GM18505 (cell line): ENCODE results near the gene TPD52L2.

Experiments used
- ATAC-seq: cut with Tn5 transposase; IDR thresholded peaks from one replicate; pipeline ENCODE4 v1.9.1; 2021; ENCODE audit not compliant: unreplicated experiment
- POLR2A ChIP-seq: IDR thresholded peaks from 4 replicates; pipeline ENCODE4 v1.6.1; 2011; ENCODE audit warnings: borderline replicate concordance; ENCODE audit not compliant: insufficient read depth, insufficient read length; ENCODE audit errors: extremely low read depth

The TPD52L2 gene

DNA sequence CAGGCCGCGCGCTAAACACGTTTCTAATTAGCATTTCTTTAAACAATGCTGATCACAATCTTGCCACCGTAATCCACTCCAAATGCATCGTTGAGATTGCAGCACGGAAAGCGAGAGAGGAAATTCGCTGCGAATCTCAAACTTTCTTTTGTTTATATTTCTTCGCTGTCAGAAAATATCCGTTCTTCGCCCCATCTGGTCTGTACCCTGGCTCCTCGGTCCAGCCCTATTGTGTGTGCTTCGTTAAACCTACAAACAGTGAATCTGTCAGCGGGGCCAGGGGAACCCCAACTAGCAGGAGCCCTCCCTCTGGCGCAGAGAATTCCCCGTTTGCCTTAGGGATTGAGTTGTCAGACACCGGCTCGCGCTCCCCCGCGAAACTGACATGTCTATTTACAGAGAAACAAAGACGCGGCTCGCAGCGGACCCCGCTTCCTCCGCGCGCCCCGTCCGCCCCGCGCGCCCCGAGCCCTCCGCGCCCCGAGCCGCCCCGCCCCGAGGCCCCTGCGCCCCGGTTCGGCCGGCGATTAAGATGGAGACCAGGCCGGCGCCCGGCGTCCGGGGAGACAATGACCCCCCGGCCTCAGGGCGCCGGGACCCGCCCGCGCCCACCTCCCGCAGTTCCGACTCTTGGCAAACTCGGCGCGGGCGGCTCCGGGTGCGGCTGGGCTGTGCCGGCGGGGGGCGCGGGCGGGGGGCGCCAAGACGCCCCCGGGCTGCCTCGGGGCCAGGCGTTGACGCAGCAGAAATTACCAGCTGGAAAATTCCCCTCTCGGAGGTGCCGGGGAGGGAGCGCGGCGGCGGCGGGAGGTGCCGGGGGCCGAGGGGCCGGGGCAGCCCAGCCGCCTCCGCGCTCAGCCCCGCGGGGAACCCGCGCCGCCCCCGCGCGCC is 34.9 kb upstream of the TPD52L2 start:
- no peak for TF ChIP-seq POLR2A
- ATAC-seq: peak; percentile 4

DNA sequence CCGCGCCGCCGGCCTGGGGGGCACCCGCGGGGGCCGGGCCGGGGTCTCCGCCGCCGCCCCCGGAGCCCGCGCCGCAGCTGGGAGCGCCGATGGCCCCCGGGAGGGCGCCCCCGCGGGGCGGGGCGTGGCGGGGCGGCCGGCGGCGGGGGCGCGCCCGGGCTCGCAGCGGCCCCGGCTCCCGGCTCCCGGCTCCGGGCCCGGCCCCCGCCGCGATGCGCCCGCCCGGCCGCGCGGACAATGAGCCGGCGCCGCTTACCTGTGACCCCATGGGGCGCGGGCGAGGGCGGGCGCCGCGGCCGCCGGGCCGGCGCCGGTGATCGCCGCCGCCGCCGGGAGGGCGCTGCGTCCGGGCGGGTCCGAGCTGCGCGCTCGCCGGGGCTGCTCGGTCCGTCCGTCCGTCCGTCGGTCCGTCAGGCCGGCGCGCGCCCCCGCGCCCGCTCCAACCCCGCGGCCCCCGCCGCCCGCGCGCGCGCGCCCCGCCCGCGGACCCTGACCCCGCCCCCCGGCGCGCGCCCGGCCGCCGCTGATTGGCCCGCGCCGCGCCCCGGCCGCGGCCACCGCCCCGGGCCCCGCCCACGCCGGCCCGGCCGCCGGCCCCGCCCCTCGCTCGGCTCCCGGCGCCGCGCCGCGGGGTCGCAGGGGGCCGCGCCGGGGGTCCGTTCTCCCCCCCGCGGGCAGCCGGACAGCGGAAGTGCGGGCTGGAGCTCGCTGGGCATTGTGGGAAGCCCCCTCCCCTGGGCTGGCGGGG is 34.1 kb upstream of the TPD52L2 start, which contains the start of gene ZBTB46:
TSS of gene ZBTB46 (minus strand) at position 424 of the 748 bp plus-strand sequence. CDS start 40,507 bp downstream, outside the sequence.
- ATAC-seq: peak; percentile 46

DNA sequence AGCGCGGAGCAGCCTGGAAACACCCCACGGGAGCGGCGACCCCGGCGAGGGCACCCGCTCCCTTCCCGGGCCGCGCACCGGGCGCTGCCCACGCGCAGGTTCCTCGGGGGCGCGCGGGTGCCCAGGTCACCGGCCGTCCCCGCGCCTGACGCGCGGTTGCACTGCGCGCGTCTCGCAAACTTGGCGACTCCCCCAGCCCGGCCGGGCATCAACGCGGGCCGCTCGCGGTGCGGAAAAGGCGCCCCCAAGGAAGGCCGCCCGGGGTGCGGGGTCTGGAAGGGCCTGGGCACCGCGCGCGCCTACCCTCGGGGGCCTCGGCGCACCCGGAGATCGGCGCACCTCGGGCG is 33.5 kb upstream of the TPD52L2 start:
- peak; percentile 17 for ATAC-seq

More for the DNA sequence above, 34.1 kb upstream of the TPD52L2 start, which contains the start of gene ZBTB46:
- TF ChIP-seq POLR2A: no peak

DNA sequence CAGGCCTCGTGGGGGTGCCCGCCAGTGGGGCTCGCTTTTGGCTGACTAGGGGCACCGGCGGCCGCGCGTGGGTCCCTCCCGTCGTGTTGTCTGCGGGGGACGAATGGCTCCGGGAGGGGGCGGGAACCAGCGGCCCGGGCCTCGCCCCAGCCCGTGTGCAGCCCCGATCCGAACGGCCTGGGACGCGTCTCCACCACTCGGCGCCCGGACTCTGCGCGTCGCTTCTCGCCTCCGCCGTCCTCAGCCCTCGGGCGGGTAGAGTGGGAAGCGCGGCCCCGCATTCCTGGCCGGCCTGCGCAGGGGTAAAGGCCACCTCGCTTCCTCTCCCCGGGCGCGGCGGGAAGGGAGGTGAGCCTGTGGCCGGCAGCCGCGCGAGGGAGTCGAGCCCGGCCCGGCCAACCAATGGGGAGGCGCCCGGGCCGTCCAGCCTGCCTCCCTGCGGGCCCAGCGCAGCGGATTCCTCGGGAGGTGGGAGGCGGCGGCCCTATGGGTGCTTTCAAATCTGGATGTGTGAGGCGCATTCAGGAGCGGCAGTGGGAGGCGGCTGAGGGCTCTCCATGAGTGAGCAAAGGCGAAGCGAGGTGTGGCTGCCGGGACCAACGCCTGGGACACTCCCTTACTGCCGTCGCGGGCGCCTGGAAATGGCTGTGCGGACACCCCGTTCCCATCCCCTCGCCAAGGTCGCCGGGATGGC is 32.9 kb upstream of the TPD52L2 start:
- ATAC-seq: no peak

More for the DNA sequence above, 33.5 kb upstream of the TPD52L2 start:
- TF ChIP-seq POLR2A: no peak

DNA sequence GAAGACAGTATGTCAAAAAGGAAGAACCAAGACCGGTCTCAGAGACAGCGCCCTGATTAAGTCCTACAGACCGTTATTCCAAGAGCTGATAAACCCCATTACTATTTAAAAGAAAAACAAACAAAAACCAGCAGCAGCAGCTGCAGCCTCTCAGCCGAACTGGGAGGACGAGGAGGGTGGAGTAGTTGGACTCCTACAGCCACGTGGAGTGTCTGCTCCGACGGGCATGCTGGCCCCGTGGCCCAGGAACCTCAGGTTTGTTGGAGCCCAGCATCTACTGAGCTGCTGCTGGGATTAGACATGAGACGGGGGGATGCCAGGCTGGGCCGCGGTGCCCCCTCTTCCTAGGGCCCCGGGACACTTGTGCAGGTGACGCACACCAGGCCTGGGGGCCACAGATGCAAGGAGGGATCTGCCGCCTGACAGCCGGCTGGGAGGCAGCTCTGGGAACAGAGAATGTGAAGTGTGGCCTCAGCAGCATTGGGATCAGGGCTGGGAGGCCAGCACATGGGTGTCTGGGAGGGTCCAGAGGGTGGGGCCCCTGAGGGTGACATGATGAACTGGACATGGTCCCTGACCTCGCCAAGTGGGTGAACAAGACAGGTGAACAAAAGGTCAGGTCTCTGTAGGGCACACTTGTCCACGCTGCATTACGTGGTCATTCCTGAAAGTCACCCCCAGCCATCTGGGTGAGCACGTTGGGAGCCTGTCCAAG is 31.1 kb upstream of the TPD52L2 start:
- ATAC-seq: no peak
- no peak for TF ChIP-seq POLR2A

More for the DNA sequence above, 32.9 kb upstream of the TPD52L2 start:
- TF ChIP-seq POLR2A: no peak

DNA sequence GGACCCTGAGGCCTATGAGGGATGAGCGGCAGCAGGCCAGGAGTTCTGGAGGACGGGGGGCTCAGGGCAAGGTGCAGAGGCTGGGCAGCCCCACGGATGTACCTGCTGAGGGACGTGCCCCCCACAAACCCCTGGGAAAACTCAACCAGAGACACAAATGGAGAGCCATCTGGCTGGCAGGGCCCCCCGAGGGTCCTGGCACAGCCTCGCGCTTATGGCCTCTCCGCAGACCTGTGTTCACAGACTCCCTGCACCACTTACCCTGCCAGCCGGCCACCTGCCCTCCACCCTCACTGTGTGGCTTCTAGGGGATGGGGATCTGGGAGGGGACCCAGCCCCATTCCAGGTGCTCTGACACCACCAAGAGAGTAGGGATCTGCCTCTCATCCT is 30.6 kb upstream of the TPD52L2 start:
- TF ChIP-seq POLR2A: no peak
- ATAC-seq: no peak

DNA sequence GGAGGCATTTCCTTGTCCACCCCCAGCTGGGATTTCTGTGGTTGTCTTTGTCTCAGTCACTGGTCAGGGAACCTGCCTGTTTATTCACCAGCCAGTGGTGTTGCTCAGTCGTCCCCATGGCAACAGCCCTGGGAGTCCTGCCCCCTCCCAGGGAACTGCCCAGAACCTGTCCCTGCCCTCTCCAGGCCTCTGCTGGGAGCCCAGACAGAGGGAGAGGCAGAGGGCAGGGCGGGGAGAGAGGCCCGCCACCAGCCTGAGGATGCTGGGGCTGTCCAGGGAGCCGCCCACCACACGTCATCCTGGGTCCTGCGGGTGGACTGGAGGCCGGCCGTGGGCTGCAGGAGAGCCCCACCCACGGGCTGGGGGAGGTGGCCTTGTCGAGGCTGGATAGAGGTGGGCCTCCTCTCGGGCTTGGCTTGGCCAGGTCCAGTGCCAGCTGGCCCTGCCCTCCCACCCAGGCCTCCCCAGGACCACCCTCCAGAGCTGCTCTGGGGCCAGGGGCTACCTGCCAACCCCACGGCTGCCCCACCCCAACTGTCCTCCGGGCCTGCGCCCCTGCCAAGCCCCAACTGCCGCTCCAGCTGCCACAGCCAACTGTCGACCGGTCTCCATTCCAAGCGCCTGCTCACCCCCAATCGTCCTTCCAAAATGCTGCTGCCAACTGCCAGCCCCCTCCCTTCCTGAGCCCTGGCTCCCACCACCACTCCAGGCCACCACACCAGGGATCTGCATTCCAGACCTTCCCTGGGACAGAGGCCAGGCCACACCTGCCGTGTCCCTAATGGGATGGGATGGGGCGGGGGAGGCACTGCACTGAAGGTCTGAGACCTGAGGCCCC is 29.8 kb upstream of the TPD52L2 start:
- no peak for TF ChIP-seq POLR2A
- no peak for ATAC-seq

DNA sequence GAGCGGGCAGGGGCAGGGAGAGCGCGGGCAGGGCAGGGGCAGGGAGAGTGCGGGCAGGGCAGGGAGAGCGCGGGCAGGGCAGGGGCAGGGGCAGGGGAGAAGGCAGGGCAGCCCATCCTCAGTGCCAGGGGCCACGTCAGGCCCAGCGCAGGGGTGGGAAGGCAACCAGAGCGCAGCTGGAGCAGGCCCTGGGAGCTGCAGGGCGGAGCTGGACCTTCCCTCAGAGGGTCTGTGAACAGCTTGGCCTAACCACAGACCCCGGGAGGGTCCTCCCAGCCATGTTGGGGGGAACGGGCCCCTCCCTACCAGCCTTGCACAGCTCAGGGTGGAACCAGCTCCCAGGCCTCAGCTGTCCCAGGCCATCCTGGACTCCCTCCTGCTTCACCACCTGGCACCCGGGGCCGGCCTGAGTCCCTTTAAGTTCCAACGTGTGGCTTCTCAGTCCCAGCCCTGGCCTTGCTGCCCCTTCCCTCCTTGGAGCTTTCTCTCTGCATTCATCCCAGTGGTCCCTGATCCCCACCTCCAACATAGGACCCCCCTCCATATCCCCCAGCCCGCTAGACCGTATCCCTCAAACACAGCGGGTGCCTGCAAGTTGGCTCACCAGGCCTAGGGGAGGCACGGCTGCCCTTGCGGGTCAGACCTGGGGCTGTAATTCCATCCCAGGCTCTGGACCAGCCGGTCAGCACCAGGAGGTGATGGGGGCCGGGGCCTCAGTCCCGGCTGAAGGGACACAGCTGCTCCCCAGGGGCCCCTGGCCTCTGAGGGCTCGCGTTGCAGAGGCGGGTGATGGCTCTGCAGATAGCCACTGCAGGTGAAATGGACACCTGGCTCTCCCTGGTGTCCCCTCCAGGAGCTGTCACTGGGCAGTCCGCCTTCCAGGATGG is 28.4 kb upstream of the TPD52L2 start:
- no peak for TF ChIP-seq POLR2A
- no peak for ATAC-seq

DNA sequence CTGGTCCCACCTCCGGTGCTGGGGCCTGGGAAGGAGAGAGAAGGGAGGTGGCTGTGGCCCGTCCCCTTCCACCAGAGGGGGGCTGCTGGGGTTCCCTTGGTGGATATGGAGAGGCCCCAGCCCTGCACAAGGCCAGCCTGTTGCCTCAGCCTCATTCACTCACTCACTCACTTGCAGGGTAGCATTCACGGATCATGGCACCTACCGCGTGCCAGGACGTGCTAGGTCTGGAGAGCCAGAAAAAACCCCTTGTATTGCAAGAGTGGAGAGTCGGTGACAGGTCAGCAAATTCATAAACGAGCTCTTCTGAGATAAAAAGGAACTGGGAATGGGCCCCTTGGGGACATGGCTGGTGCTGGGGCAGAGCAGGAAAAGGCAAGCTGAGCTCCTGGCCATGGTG is 27.6 kb upstream of the TPD52L2 start:
- ATAC-seq: no peak
- TF ChIP-seq POLR2A: no peak

DNA sequence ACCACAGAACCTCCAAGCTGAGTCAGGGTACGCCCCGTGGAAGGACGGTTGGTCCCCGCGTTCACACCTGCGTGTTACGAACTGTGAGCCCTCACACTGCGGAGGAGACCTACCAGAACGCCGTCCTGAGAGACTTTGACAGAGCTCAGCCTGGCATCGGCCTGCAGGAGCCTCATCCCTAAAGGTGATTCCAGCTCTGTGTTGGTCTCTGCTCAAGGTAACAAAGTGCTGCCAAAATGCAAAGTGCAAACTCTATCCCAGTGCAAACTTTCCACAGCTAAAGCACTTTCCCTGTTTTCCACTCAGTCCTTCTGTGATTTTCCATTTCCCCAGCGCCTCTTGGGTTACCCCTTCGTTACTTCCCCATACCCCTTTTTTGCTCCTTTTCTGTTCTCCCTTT is 25.4 kb upstream of the TPD52L2 start:
- no peak for TF ChIP-seq POLR2A
- ATAC-seq: no peak

DNA sequence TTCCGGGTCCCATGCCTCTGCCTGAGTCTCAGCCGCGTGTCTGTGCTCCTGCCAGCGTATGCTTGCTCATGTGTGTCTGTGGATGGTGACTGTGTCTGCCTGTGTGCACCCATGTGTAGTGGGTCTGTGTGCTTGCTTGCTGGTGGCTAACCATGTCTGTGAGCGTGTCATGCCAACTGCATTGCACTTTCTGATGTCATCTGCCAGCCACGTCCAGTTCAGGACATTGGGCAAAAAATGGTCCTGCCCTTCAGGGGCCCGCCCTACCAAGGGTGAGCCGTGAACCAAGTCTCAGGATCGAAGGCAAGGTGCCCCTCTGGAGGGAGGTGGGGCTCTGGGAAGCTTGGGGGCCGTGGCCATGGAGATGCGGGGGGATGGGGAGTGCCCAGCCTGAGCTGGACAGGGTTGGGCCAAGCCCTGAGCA is 24.7 kb upstream of the TPD52L2 start:
- no peak for TF ChIP-seq POLR2A
- no peak for ATAC-seq
